Measurements from ENCODE around the gene FGD6. TPM values are rescaled to one million over a fixed set of nuclear protein-coding genes. Genes with fewer than 3 reads are reported as not detected.

Gene FGD6
- polyA plus RNA-seq: 1.1 and 2.8 TPM in 2 replicates

GRCh38 chr12:95217377-95218149 lies at the start of gene FGD6, which contains the start of gene VEZT:
Gene FGD6 (minus strand): TSS chr12:95217467. CDS start chr12:95217240, 227 bp downstream.
Gene VEZT (plus strand): TSS chr12:95217807. CDS start chr12:95217851, 44 bp downstream.

GRCh38 chr12:95072900-95073697 lies 144.2 kb downstream of the FGD6 start, which contains the start of gene NR2C1:
Gene NR2C1 (minus strand): TSS chr12:95073618. CDS start chr12:95067384, 6,234 bp downstream.

Other genes starting within 250 kb of the FGD6 start
- 1,013 and 1,030 TPM in 2 replicates for gene NDUFA12, start 213.8 kb downstream of the FGD6 start, polyA plus RNA-seq
- gene NR2C1, start 143.8 kb downstream of the FGD6 start, polyA plus RNA-seq: 44.6 and 53.5 TPM in 2 replicates
- 162 and 210 TPM in 2 replicates for gene VEZT, start 340 bp upstream of the FGD6 start, polyA plus RNA-seq